HG03135 (cell line): ENCODE results near the gene CD79A.
"Not testable (repeated sequence)": the region's sequence is repeated elsewhere in the genome, so short reads cannot be mapped to it uniquely, and the experiment has no call there.

Experiments used
- ATAC-seq: cut with Tn5 transposase; IDR thresholded peaks from one replicate; pipeline ENCODE4 v1.9.1; 2021; ENCODE audit warnings: mild to moderate bottlenecking, moderate library complexity; ENCODE audit not compliant: unreplicated experiment

CD79A gene

GRCh38 chr19:41904118-41904870, 27.2 kb downstream of the CD79A start:
- no peak for ATAC-seq

DNA sequence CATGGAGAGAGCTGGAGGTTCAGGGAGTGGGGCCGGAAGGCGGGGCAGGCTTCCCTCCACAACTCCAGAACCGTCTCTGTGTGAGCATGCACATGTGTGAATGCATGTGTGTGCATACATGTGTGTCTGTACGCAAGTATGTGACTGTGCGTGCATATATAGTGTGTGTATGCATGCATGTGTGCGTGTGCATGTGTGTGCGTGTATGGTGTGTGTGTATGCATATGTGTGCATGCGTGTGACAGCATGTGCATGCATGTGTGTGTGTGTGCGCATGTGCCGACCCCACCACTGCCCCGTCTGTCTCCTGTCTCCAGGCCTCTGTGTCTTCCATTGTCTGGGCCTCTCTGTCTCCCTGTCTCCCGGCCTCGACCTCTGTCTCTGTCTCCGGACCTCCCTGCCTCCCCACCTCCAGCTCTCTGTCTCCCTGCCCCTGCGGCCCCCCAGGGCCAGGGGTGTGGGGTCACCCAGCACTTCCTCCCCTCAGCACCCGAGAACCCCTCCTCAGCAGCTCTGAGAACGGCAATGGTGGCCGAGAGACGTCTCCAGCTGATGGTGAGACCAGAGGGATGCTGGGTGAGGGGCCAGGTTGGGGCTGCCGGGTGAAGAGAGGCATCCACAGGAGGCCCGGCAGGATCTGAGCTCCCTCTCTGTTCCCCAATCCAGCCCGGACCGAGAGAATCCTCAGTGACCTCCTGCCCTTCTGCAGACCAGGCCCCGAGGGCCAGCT, 28.4 kb downstream of the CD79A start:
- no peak for ATAC-seq

DNA sequence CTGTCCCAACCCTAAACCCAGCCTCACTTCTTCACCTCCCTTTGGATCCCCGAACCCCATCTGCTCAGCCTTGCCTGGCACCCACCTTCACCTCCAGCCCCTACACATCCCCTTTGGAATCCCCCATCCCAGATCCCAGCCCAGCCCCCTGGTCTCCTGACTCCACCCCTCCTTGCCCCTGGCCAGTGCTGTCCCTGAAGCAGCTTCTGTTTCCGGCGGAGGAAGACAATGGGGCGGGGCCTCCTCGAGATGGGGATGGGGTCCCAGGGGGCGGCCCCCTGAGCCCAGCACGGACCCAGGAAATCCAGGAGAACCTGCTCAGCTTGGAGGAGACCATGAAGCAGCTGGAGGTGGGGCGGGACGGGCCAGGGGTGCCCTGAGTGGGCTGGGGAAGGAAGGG, 29.2 kb downstream of the CD79A start:
- no peak for ATAC-seq

- no peak for ATAC-seq
These were observed 30.0 kb downstream of the CD79A start for GRCh38 chr19:41906916-41907680.

- ATAC-seq: no peak
These were observed 31.0 kb downstream of the CD79A start for GRCh38 chr19:41907994-41908615.

- ATAC-seq: no peak
These were observed 31.8 kb downstream of the CD79A start for GRCh38 chr19:41908724-41909464.

DNA sequence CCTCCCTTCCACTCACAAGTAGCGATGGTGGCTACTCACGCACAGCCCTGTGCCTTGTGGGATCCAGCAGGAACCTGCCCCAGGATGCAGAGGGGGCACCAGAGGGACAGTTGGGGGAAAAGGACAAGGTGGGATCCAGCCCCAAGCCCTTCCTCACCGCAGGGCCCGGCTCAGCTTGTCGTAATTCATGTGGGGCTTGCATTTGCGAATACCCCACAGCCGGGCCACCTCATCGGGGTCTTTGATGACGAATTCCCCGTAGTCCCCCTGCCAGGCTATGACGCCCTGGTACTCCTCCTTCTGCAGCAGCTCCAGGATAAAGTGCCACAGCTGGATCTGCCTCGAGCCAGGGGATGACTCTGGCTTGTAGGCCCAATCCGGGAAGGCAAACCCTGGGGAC, 32.6 kb downstream of the CD79A start:
- ATAC-seq: no peak

DNA sequence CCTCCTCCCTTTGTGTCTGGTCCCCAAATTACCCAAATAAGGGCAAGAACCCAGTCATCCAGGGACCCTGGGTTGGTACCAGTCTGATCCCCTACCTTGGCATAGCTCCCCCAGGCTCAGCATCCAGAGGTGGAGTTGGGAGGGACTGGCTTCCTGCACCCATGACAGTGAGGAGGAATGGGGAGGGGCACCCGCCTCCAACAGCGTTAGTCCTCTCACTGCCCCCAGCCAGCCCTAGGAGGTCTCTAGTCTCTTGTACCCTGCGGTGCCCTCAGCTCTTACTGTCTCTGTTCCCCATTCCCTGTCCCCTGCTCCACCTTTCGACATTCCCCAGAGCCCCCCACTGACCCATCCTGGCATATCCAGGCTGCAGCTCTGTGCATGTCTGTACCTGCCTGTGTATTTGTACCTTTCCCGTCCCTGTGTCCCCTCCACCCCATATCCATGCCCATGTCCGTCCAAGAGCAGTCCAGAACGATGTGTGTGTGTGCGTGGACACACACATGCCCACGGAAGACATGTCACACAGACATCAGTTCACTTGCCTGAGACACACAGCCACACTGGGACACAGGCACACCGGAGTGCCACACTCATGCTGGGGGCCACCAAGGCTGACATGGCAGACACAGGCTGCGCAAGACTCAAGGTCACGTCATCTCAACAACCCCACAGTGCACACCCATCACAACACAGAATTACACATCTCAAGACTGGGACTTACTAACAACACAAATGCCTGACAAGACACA, 33.3 kb downstream of the CD79A start:
- no peak for ATAC-seq

DNA sequence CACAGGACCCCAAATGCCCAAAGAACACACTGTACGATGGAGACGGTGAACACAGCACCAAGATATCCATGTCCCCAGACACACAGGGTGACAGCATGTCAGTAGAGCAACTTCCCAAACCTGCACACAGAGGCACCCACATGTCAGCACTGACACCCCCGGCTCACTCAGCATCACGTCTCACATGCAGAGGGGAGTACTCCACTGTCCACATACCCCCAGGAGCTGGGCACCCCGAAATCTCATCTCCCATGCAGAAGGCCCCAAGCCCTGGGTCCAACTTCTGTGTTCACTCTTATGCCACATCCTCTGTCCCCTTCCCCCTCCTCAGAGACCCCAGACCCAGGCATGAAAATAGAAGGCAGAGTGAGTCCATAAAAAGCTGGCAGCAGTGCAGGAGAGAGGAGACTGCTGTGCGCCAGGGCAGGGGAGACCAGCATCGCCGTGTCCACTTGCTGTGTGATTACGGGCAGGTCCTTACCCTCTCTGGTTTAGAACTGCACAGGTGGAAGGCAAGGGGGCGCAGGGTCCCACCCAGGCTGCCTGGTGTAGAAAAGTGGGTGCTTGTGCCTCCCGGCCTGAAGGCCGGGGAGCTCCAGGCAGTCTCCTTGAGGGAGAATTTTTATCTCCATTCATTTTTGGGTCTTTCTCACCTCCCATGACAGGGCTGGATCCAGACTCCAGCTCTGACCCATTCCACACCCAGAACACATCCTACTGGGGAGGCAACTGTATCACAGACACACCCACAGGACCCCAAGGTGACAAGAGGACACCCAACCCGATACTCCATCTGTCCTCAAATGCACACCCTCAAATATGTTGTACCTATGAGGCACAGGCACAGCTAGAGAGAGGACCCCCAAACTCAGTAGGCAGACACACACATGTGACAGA, 34.2 kb downstream of the CD79A start:
- ATAC-seq: no peak

GRCh38 chr19:41911889-41912731, 35.0 kb downstream of the CD79A start:
- no peak for ATAC-seq

DNA sequence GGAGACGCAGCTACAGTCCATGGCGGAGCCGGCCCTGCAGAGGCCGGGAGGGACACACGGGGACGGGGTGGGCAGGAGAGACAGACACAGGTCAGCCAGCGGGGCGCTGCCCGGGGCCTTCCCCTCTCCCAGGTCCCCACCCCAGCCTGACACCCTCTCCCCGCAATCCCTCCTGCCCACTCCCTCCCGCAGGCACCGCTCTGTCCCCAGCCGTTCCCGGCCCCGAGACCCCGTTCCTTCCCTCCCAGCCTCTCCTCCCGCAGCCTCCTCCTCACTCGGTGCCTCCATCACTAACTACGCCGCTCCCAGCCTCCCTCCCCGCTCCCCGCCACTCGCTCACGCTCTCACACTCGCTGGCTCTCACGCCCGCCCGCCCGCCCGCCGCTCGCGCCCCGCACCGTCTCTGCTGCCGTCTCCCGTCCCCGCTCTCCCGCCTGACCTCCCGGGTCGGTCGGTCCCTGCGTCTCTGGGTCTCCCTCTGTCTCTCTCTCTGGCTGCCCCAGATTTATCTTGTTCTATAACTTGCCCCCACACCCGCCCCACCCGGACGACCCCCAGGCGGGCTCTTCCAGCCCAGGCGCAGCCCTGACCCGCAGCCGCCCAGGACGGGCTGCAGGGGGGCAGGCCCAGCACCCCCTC, 35.9 kb downstream of the CD79A start:
- no peak for ATAC-seq

- ATAC-seq: no peak
These were observed 36.7 kb downstream of the CD79A start for GRCh38 chr19:41913538-41914423.

GRCh38 chr19:41914424-41914834, 37.4 kb downstream of the CD79A start:
- not testable (repeated sequence) for ATAC-seq

- ATAC-seq: no peak
These were observed 38.1 kb downstream of the CD79A start for GRCh38 chr19:41915021-41915775.

DNA sequence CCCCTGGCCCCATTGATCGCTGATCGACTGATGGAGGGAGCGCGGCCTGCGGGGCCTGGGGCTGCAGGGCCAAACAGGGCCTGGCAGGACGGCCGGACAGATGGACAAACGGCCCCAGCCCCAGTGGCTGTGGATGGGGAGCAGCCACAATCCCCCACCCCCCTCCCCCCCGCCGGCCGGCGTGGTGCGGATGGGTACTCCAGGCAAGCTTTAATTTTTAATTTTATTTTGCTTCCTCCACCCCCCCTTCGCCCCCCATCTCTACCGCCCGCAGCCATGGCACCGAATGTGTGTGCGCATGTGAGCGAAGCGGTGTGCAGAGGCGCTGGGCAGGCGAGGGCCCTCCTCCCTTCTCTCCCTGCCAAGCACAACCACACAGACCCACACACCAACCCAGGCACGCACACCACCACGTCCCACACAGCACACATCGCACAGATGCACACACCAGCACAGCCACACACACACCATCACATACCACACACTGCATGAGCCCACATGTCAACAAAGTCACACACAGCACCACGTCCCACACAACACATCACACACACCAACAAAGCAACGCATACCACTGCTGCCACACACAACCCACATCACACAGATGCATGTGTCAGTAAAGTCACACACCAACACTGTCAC, 38.8 kb downstream of the CD79A start:
- ATAC-seq: no peak
